Right lobe of liver (tissue), 4 donors: ENCODE results near the gene HNRNPA2B1.

ENCODE experiments used
- POLR2A ChIP-seq: fragments of 450-650 bp; IDR thresholded peaks from one replicate; pipeline ENCODE4 v1.6.1; 2017; ENCODE audit warnings: antibody characterized with exemption, mild to moderate bottlenecking
- TF ChIP-seq, protein P1 (sequence below), 4 donors: fragments of 200-600 bp in 3 of 4; fragments of 450-650 bp in 1 of 4; IDR thresholded peaks; one replicate each; pipeline versions ENCODE4 v1.5.1 to v1.8.0; 2016 to 2022; ENCODE audit warnings: antibody characterized with exemption in 4 of 4, mild to moderate bottlenecking in 2 of 4
- donor health status: DM: no; HTN: no; CAD: no.
- donor health status: DM: no; HTN: no; CAD: no.
- donor health status: DM: no; HTN: yes; CAD: no.

DNA sequence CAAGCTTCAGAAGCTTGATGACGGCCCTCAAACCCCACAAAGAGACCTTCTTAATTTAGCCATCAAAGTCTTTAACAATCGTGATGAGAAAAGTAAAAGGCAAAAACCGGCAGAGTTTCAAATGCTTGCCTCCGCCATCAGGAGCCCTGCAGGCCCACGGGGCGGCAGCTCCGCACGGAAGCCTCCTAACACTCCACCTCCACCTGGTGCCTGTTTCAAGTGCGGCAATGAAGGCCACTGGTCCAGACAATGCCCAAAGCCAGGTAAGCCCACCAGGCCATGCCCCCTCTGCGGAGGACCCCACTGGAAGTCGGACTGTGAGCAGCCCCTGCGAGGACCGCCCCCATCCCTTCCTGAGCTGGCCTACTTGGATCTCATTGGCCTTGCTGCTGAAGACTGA, 44.6 kb upstream of the HNRNPA2B1 start:
- TF ChIP-seq, protein P1, sequence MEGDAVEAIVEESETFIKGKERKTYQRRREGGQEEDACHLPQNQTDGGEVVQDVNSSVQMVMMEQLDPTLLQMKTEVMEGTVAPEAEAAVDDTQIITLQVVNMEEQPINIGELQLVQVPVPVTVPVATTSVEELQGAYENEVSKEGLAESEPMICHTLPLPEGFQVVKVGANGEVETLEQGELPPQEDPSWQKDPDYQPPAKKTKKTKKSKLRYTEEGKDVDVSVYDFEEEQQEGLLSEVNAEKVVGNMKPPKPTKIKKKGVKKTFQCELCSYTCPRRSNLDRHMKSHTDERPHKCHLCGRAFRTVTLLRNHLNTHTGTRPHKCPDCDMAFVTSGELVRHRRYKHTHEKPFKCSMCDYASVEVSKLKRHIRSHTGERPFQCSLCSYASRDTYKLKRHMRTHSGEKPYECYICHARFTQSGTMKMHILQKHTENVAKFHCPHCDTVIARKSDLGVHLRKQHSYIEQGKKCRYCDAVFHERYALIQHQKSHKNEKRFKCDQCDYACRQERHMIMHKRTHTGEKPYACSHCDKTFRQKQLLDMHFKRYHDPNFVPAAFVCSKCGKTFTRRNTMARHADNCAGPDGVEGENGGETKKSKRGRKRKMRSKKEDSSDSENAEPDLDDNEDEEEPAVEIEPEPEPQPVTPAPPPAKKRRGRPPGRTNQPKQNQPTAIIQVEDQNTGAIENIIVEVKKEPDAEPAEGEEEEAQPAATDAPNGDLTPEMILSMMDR (IDR thresholded peaks at IDR 0.05) = no peak
- TF ChIP-seq POLR2A = no peak
